NB4 (cell line): ENCODE results near the gene SUCLG2.

Experiments used
- DNase-seq: peaks from one replicate; pipeline ENCODE4 v3.0.0; 2010; ENCODE audit warnings: low read depth
- H3K4me3 ChIP-seq: one replicate; pipeline ENCODE4 v1.5.1; 2011; ENCODE audit warnings: mild to moderate bottlenecking, low read depth, low read length, moderate library complexity
- CTCF ChIP-seq: IDR thresholded peaks from one replicate; pipeline ENCODE4 v1.5.1; 2012; ENCODE audit warnings: low read depth, low read length
- MAX ChIP-seq: IDR thresholded peaks from 2 replicates; pipeline ENCODE4 v1.6.1; 2011; ENCODE audit warnings: low read depth, low read length
- MYC ChIP-seq: IDR thresholded peaks from 2 replicates; pipeline ENCODE4 v1.6.1; 2011; ENCODE audit warnings: low read depth, low read length
- POLR2A ChIP-seq: IDR thresholded peaks from 2 replicates; pipeline ENCODE4 v1.6.1; 2011; ENCODE audit warnings: mild to moderate bottlenecking; ENCODE audit not compliant: insufficient read length; ENCODE audit errors: extremely low read depth

The SUCLG2 gene

GRCh38 chr3:67388738-67389137, 265.7 kb downstream of the SUCLG2 start:
- no peak overlapping the region for H3K4me3 ChIP-seq
- TF ChIP-seq POLR2A, result no peak
- no peak for TF ChIP-seq MAX
- no peak for TF ChIP-seq MYC
- TF ChIP-seq CTCF, result no peak
- DNase-seq, result no peak

- no peak for DNase-seq
- H3K4me3 ChIP-seq, result no peak overlapping the region
- TF ChIP-seq MAX (no peak), POLR2A (no peak), MYC (no peak), CTCF (no peak)
These were observed 268.0 kb downstream of the SUCLG2 start for GRCh38 chr3:67386451-67386850.

- DNase-seq, result peak; percentile 66
- no peak overlapping the region for H3K4me3 ChIP-seq
- no peak for TF ChIP-seq MAX
- peak; percentile 75 for TF ChIP-seq CTCF
- TF ChIP-seq MYC, result no peak
These were observed 269.5 kb downstream of the SUCLG2 start for GRCh38 chr3:67384760-67385397.

GRCh38 chr3:67384016-67384415, 270.4 kb downstream of the SUCLG2 start:
- DNase-seq, result no peak
- no peak overlapping the region for H3K4me3 ChIP-seq
- no peak for TF ChIP-seq POLR2A
- no peak for TF ChIP-seq MAX
- no peak for TF ChIP-seq CTCF
- no peak for TF ChIP-seq MYC

- TF ChIP-seq CTCF (no peak), POLR2A (no peak), MAX (no peak), MYC (no peak)
These were observed 271.0 kb downstream of the SUCLG2 start for GRCh38 chr3:67383379-67383778.

GRCh38 chr3:67382536-67382935, 271.9 kb downstream of the SUCLG2 start:
- TF ChIP-seq MYC (no peak), CTCF (no peak), MAX (no peak), POLR2A (no peak)

More at GRCh38 chr3:67383379-67383778, 271.0 kb downstream of the SUCLG2 start:
- no peak for DNase-seq
- no peak overlapping the region for H3K4me3 ChIP-seq

More at GRCh38 chr3:67382536-67382935, 271.9 kb downstream of the SUCLG2 start:
- DNase-seq, result no peak
- no peak overlapping the region for H3K4me3 ChIP-seq
